Pancreas (tissue), 10 donors: ENCODE results near the gene SHISA7. TPM values are rescaled to one million over a fixed set of nuclear protein-coding genes. Genes with fewer than 3 reads are reported as not detected.

Experiments used
- ATAC-seq, 4 donors: fragments of 200-7000 bp; cut with Tn5 transposase; one replicate each; pipeline versions ENCODE4 v1.8.0 to v1.9.1; 2020; ENCODE audit warnings: mild to moderate bottlenecking in 4 of 4, moderate library complexity in 4 of 4
- DNase-seq, 6 donors: peaks; one replicate each; pipeline ENCODE4 v3.0.0-alpha.2; 2020
- FAIRE-seq: peaks from 2 replicates; lab custom pipeline; 2012; peaks lifted over from hg19 to GRCh38; lab: Jason Lieb, UNC
- H3K27ac ChIP-seq, 4 donors: fragments of 200-600 bp; sonication (generic); 1 replicate in 3 of 4; 2 replicates in 1 of 4; pipeline versions ENCODE4 v1.5.0 to v1.8.0; 2020
- H3K27me3 ChIP-seq, 4 donors: fragments of 200-600 bp; one replicate each; pipeline ENCODE4 v1.8.0; 2021
- H3K36me3 ChIP-seq, 3 donors: fragments of 200-600 bp; sonication (generic) in 1 of 3; one replicate each; pipeline versions ENCODE4 v1.5.0 to v1.8.0; 2020 to 2021
- H3K4me1 ChIP-seq, 3 donors: fragments of 200-600 bp; one replicate each; pipeline ENCODE4 v1.8.0; 2021
- H3K4me3 ChIP-seq, 4 donors: fragments of 200-600 bp; sonication (generic) in 2 of 4; one replicate each; pipeline versions ENCODE4 v1.5.0 to v1.8.0; 2020 to 2021
- H3K9me3 ChIP-seq, 4 donors: fragments of 200-600 bp; one replicate each; pipeline ENCODE4 v1.8.0; 2021
- WGBS, 2 donors: extraction: QIAGEN DNeasy Blood & Tissue Kit; methylation state at CpG; one replicate each; pipeline ENCODE4 v1.1.7; 2013; 5-methylcytosine and 5-hydroxymethylcytosine counted together
- intact Hi-C, 3 donors: fragments of 100-400 bp; cut with DNase I; formaldehyde crosslinking; loops; one replicate each; pipeline versions ENCODE4 v1.11.1 to v1.14.2; 2022
- polyA plus RNA-seq, 2 donors: library from polyadenylated mRNA; stranded (reverse); fragments of 200-250 nt; gene quantifications; one replicate each; pipeline ENCODE4 v1.2.3, GENCODE V29; 2013
- total RNA-seq, 6 donors: library from RNA; stranded (reverse); fragmentation: NEBNext Ultra II Directional in 4 of 6; extraction: Animal tissue kit (Norgen Biotek cat#: 25700) in 4 of 6; gene quantifications; one replicate each; pipeline versions ENCODE4 v1.2.1 to v1.2.4, GENCODE V29; 2021 to 2023
- TF ChIP-seq, protein P1 (sequence below), 4 donors: fragments of 200-600 bp; sonication (generic) in 3 of 4; IDR thresholded peaks; one replicate each; pipeline versions ENCODE4 v1.5.0 to v1.8.0; 2021; ENCODE audit warnings: antibody characterized with exemption in 4 of 4
- donor health status: healthy with polysubstance abuse.
- donor health status: DM: no; HTN: no; CAD: no; lungs with moderate emphysema.
- donor health status: DM: no; HTN: no; CAD: no.
- donor health status: control.
- donor health status: control.
- donor health status: Bipolar disorder and iron deficiency.
- donor health status: DM: yes; HTN: yes; CAD: no.
- donor health status: DM: no; HTN: no; CAD: no.
- donor health status: DM: no; HTN: no; CAD: no.
- donor health status: DM: yes; HTN: yes; CAD: no.

Gene SHISA7
- total and polyA plus RNA-seq, 8 donors, result 0.04 to 0.33 (median 0.06) TPM; not detected in 3

DNA sequence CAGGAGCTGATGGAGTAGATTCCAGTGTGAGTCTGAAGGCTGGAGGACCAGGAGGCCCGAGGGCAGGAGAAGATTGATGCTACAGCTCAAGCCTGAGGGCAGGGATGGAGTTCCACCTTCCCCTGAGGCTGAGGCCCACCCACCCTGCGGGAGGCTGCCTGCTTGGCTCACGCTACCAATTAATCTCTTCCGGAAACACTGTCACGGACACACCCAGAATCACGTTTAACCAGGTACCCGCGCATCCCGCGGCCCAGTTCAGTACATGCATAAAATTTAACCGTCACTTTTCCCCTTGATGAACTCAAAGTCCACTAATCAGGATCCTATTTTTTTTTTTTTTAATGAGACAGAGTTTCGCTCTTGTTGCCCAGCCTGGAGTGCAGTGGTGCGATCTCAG, 28.2 kb upstream of the SHISA7 start:
- no peaks in the 10 kb centered on the region for H3K36me3 ChIP-seq
- 72 to 77% methylated on average over 13 of the region's 13 CpGs for WGBS, 2 donors
- H3K4me1 ChIP-seq, result peaks cover 0 to 6% (median 0%) of the 10 kb centered on the region in 3 donors
- no peak overlapping the region for H3K4me3 ChIP-seq
- H3K27ac ChIP-seq, result no peak overlapping the region
- DNase-seq, result no peak
- H3K9me3 ChIP-seq, result no peaks in the 10 kb centered on the region
- TF ChIP-seq, protein P1, sequence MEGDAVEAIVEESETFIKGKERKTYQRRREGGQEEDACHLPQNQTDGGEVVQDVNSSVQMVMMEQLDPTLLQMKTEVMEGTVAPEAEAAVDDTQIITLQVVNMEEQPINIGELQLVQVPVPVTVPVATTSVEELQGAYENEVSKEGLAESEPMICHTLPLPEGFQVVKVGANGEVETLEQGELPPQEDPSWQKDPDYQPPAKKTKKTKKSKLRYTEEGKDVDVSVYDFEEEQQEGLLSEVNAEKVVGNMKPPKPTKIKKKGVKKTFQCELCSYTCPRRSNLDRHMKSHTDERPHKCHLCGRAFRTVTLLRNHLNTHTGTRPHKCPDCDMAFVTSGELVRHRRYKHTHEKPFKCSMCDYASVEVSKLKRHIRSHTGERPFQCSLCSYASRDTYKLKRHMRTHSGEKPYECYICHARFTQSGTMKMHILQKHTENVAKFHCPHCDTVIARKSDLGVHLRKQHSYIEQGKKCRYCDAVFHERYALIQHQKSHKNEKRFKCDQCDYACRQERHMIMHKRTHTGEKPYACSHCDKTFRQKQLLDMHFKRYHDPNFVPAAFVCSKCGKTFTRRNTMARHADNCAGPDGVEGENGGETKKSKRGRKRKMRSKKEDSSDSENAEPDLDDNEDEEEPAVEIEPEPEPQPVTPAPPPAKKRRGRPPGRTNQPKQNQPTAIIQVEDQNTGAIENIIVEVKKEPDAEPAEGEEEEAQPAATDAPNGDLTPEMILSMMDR (IDR thresholded peaks at IDR 0.05), result no peak
- no peak for FAIRE-seq
- no peak for ATAC-seq
- intact Hi-C loops, result no loop called here
- no peaks in the 10 kb centered on the region for H3K27me3 ChIP-seq

DNA sequence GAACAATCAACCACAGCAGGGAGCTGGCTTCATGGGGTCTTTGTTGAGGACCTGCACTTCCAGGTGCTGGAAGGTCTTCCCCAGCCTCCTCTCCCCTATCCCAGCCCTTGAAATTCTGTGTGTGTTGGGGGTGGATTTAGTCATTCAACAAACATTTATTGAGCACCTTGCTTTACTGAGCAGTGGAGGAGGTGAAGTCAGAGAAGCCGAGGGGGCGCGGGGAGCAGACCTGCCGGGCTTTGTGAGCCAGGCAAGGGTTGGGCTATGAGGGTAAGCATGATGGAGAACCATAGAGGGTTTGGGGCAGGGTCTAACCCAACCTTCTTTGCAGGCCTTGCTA, 24.9 kb upstream of the SHISA7 start:
- intact Hi-C loops, result no loop called here

DNA sequence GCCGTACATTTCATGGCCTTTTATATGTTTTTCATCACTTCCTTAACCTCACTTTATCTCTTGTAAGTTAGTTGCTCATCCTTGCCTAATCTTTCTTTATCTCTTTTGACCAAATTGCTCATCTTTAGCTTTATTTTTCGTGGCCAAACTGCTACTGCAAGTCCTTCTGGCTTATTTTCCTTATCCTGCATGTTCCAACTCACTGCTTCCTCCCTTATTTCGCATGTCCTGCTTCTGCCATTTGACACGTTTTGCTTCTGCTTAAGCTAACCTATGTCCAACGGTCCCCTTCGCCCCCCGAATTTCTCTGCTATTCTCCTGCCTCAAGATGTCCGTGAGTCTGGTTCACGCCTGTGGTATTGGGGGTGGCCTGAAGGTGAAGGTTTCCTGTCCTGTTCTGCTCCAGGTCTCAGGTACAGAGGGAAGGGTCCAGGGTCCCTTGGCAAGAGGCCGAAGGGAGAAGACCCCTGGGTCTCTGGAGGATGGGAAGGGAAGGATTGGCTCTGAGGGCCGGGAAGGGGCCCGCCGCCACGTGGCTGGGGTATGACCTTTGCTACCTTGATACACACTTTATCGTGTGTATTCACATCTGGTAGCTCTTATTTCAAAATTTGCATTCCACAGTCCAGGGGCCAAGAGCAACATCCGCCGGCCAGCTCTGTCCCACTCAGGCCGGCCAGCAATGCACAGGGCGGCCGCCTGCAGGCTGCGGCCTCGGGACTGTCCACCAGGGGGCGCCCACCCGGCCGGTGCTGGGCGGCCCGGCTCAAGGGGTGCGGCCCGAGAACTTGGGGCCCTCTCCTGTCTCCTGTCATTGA, 24.3 kb upstream of the SHISA7 start:
- DNase-seq (peak in 5 of 6 donors; percentile 36 to 92 (median 74)), FAIRE-seq (no peak), ATAC-seq (peak; percentile 79 to 96 (median 92))
- Histone ChIP-seq H3K36me3 (no peaks in the 10 kb centered on the region), H3K4me1 (peaks cover 0 to under 1% (median 0%) of the 10 kb centered on the region in 3 donors), H3K4me3 (no peak overlapping the region), H3K9me3 (no peaks in the 10 kb centered on the region), H3K27me3 (no peaks in the 10 kb centered on the region), H3K27ac (no peak overlapping the region)
- 22 to 25% methylated on average over 29 of the region's 29 CpGs for WGBS, 2 donors
- intact Hi-C loops, result no loop called here
- TF ChIP-seq, protein P1 (IDR thresholded peaks at IDR 0.05), result peak; percentile 99 to 100 (median 99)

More for the DNA sequence above, 24.9 kb upstream of the SHISA7 start:
- FAIRE-seq, result no peak
- WGBS, 2 donors, result 5 to 8% methylated on average over 4 of the region's 4 CpGs
- Histone ChIP-seq H3K4me3 (no peak overlapping the region), H3K36me3 (no peaks in the 10 kb centered on the region), H3K9me3 (no peaks in the 10 kb centered on the region), H3K27ac (no peak overlapping the region), H3K27me3 (no peaks in the 10 kb centered on the region), H3K4me1 (no peaks in the 10 kb centered on the region)
- peak in 1 of 4 donors; percentile 8 for ATAC-seq
- TF ChIP-seq, protein P1 (IDR thresholded peaks at IDR 0.05), result peak in 1 of 4 donors; percentile 30
- DNase-seq, result no peak

DNA sequence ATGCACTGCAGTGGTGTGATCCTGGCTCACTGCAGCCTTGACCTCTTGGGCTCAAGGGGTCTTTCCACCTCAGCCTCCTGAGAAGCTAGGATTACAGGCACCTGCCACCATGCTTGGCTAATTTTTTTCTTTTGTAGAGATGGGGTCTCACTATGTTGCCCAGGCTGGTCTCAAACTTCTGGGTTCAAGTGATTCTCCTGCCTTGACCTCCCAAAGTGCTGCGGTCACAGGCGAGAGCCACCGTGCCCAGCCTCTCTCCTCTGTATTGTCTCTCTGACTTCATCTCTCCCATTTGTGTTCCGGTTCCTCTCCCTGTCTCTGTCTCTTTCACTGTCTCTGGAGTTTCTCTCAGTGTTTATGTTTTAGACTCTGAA, 23.1 kb upstream of the SHISA7 start:
- H3K4me1 ChIP-seq, result peaks cover 0 to 5% (median 2%) of the 10 kb centered on the region in 3 donors
- DNase-seq, result no peak
- H3K9me3 ChIP-seq, result no peaks in the 10 kb centered on the region
- H3K4me3 ChIP-seq, result no peak overlapping the region
- TF ChIP-seq, protein P1 (IDR thresholded peaks at IDR 0.05), result no peak
- intact Hi-C loops, result no loop called here
- H3K27ac ChIP-seq, result no peak overlapping the region
- H3K36me3 ChIP-seq, result no peaks in the 10 kb centered on the region
- WGBS, 2 donors, result 82 to 93% methylated on average over 4 of the region's 4 CpGs
- no peaks in the 10 kb centered on the region for H3K27me3 ChIP-seq
- no peak for ATAC-seq
- no peak for FAIRE-seq
